WTC11 (cell line): ENCODE measurements around the gene OSBPL9.
"Not testable (repeated sequence)": the region's sequence is repeated elsewhere in the genome, so short reads cannot be mapped to it uniquely, and the experiment has no call there.

Source experiments
- GABPB1 ChIP-seq: sonication (generic); formaldehyde crosslinking; IDR thresholded peaks from 2 replicates; pipeline ENCODE4 v1.8.1; 2023; ENCODE audit warnings: mild to moderate bottlenecking, missing genetic modification reagents
- PRRX2 ChIP-seq: fragments of 250-450 bp; sonication (Bioruptor Pico); IDR thresholded peaks from 2 replicates; pipeline ENCODE4 v1.8.0; 2021; ENCODE audit warnings: mild to moderate bottlenecking
- ZNF121 ChIP-seq: sonication (generic); formaldehyde crosslinking; IDR thresholded peaks from 2 replicates; pipeline ENCODE4 v1.8.0; 2023; ENCODE audit warnings: missing genetic modification reagents
- TF ChIP-seq, protein P1 (sequence below): sonication (generic); formaldehyde crosslinking; IDR thresholded peaks from 2 replicates; pipeline ENCODE4 v1.8.0; 2022; ENCODE audit warnings: mild to moderate bottlenecking, missing genetic modification reagents
- TF ChIP-seq, protein P2 (sequence below): fragments of 200-600 bp; IDR thresholded peaks from 2 replicates; pipeline ENCODE4 v1.8.0; 2022; ENCODE audit warnings: antibody characterized with exemption
- TF ChIP-seq, protein P3 (sequence below): sonication (generic); formaldehyde crosslinking; IDR thresholded peaks from 2 replicates; pipeline ENCODE4 v1.8.1; 2022; ENCODE audit warnings: mild to moderate bottlenecking, missing genetic modification reagents, moderate library complexity, borderline replicate concordance
- TF ChIP-seq, protein P4 (sequence below): sonication (generic); formaldehyde crosslinking; IDR thresholded peaks from 2 replicates; pipeline ENCODE4 v1.8.1; 2022; ENCODE audit warnings: missing genetic modification reagents, borderline replicate concordance
- TF ChIP-seq, protein P5 (sequence below): sonication (generic); formaldehyde crosslinking; IDR thresholded peaks from 2 replicates; pipeline ENCODE4 v1.8.0; 2022; ENCODE audit warnings: missing genetic modification reagents

DNA sequence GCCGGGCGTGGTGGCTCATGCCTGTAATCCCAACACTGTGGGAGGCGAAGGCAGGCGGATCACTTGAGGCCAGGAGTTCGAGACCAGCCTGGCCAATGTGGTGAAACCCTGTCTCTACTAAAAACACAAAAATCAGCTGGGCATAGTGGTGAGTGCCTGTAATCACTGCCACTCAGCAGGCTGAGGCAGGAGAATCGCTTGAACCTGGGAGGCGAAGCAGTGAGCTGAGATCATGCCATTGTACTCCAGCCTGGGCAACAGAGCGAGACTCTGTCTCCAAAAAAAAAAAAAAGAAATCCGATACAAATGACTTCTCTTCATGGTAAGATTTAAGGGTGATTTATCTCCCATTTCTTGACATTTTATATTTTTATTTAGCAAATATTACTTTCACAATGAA is 202.1 kb downstream of the OSBPL9 start:
- TF ChIP-seq PRRX2, ZNF121, GABPB1 (CRISPR knock-in tag): not testable (repeated sequence)
- TF ChIP-seq, protein P1, sequence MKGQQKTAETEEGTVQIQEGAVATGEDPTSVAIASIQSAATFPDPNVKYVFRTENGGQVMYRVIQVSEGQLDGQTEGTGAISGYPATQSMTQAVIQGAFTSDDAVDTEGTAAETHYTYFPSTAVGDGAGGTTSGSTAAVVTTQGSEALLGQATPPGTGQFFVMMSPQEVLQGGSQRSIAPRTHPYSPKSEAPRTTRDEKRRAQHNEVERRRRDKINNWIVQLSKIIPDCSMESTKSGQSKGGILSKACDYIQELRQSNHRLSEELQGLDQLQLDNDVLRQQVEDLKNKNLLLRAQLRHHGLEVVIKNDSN (CRISPR knock-in tag): not testable (repeated sequence)
- TF ChIP-seq, protein P2, sequence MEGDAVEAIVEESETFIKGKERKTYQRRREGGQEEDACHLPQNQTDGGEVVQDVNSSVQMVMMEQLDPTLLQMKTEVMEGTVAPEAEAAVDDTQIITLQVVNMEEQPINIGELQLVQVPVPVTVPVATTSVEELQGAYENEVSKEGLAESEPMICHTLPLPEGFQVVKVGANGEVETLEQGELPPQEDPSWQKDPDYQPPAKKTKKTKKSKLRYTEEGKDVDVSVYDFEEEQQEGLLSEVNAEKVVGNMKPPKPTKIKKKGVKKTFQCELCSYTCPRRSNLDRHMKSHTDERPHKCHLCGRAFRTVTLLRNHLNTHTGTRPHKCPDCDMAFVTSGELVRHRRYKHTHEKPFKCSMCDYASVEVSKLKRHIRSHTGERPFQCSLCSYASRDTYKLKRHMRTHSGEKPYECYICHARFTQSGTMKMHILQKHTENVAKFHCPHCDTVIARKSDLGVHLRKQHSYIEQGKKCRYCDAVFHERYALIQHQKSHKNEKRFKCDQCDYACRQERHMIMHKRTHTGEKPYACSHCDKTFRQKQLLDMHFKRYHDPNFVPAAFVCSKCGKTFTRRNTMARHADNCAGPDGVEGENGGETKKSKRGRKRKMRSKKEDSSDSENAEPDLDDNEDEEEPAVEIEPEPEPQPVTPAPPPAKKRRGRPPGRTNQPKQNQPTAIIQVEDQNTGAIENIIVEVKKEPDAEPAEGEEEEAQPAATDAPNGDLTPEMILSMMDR: not testable (repeated sequence)
- TF ChIP-seq, protein P3, sequence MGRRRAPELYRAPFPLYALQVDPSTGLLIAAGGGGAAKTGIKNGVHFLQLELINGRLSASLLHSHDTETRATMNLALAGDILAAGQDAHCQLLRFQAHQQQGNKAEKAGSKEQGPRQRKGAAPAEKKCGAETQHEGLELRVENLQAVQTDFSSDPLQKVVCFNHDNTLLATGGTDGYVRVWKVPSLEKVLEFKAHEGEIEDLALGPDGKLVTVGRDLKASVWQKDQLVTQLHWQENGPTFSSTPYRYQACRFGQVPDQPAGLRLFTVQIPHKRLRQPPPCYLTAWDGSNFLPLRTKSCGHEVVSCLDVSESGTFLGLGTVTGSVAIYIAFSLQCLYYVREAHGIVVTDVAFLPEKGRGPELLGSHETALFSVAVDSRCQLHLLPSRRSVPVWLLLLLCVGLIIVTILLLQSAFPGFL (CRISPR knock-in tag): not testable (repeated sequence)
- TF ChIP-seq, protein P4, sequence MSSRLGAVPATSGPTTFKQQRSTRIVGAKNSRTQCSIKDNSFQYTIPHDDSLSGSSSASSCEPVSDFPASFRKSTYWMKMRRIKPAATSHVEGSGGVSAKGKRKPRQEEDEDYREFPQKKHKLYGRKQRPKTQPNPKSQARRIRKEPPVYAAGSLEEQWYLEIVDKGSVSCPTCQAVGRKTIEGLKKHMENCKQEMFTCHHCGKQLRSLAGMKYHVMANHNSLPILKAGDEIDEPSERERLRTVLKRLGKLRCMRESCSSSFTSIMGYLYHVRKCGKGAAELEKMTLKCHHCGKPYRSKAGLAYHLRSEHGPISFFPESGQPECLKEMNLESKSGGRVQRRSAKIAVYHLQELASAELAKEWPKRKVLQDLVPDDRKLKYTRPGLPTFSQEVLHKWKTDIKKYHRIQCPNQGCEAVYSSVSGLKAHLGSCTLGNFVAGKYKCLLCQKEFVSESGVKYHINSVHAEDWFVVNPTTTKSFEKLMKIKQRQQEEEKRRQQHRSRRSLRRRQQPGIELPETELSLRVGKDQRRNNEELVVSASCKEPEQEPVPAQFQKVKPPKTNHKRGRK: not testable (repeated sequence)
- TF ChIP-seq, protein P5, sequence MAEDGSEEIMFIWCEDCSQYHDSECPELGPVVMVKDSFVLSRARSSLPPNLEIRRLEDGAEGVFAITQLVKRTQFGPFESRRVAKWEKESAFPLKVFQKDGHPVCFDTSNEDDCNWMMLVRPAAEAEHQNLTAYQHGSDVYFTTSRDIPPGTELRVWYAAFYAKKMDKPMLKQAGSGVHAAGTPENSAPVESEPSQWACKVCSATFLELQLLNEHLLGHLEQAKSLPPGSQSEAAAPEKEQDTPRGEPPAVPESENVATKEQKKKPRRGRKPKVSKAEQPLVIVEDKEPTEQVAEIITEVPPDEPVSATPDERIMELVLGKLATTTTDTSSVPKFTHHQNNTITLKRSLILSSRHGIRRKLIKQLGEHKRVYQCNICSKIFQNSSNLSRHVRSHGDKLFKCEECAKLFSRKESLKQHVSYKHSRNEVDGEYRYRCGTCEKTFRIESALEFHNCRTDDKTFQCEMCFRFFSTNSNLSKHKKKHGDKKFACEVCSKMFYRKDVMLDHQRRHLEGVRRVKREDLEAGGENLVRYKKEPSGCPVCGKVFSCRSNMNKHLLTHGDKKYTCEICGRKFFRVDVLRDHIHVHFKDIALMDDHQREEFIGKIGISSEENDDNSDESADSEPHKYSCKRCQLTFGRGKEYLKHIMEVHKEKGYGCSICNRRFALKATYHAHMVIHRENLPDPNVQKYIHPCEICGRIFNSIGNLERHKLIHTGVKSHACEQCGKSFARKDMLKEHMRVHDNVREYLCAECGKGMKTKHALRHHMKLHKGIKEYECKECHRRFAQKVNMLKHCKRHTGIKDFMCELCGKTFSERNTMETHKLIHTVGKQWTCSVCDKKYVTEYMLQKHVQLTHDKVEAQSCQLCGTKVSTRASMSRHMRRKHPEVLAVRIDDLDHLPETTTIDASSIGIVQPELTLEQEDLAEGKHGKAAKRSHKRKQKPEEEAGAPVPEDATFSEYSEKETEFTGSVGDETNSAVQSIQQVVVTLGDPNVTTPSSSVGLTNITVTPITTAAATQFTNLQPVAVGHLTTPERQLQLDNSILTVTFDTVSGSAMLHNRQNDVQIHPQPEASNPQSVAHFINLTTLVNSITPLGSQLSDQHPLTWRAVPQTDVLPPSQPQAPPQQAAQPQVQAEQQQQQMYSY: not testable (repeated sequence)
